BJ (cell line): ENCODE measurements around the gene ZFYVE19. TPM values are rescaled to one million over a fixed set of nuclear protein-coding genes. Genes with fewer than 3 reads are reported as not detected.

Source experiments
- polyA plus RNA-seq: library from polyadenylated mRNA; depleted of rRNA; stranded (reverse); fragments of >200 nt; gene quantifications from 2 replicates; pipeline ENCODE4 v1.2.3, GENCODE V29; 2011; rRNA removed
- small RNA-seq: library from RNA; depleted of rRNA; stranded (forward); fragments of <200 nt; gene quantifications from one replicate; pipeline ENCODE3, GENCODE V24; 2012; ENCODE audit warnings: low replicate concordance, low read depth; ENCODE audit not compliant: insufficient read length

The ZFYVE19 gene
- polyA plus RNA-seq, 1 experiment: 31.9 TPM

Small RNAs within 50 kb of the gene (small RNA-seq; reads per million reads assigned to genes)
- gene SUMO2P15: not detected

Other genes with a start within 250 kb of the ZFYVE19 start
- gene CCDC32, start 242.0 kb upstream of the ZFYVE19 start, polyA plus RNA-seq: 14.1 and 14.8 TPM in 2 replicates
- gene RPUSD2, start 237.8 kb upstream of the ZFYVE19 start, polyA plus RNA-seq: 7.5 and 9.3 TPM in 2 replicates
- 3.9 and 8.5 TPM in 2 replicates for gene KNL1, start 212.8 kb upstream of the ZFYVE19 start, polyA plus RNA-seq
- gene RAD51, start 111.9 kb upstream of the ZFYVE19 start, polyA plus RNA-seq: 8.9 TPM in 2 replicates
- 25.1 and 28.3 TPM in 2 replicates for gene RMDN3, start 51.8 kb upstream of the ZFYVE19 start, polyA plus RNA-seq
- gene GCHFR, start 43.0 kb upstream of the ZFYVE19 start, polyA plus RNA-seq: 2.5 and 3.1 TPM in 2 replicates
- gene C15orf62, start 37.1 kb upstream of the ZFYVE19 start, polyA plus RNA-seq: 0.04 TPM in 1 of 2 replicates, not detected in the other
- gene DNAJC17, start 384 bp downstream of the ZFYVE19 start, polyA plus RNA-seq: 30.8 and 37.1 TPM in 2 replicates
- gene PPP1R14D, start 21.6 kb downstream of the ZFYVE19 start, polyA plus RNA-seq: not detected in 2 replicates
- 0.22 and 1.1 TPM in 2 replicates for gene SPINT1, start 37.0 kb downstream of the ZFYVE19 start, polyA plus RNA-seq
- gene RHOV, start 67.1 kb downstream of the ZFYVE19 start, polyA plus RNA-seq: 0.13 and 0.28 TPM in 2 replicates
- gene VPS18, start 87.4 kb downstream of the ZFYVE19 start, polyA plus RNA-seq: 18.2 and 28.4 TPM in 2 replicates
- gene DLL4, start 122.3 kb downstream of the ZFYVE19 start, polyA plus RNA-seq: 0.32 and 0.47 TPM in 2 replicates
- 107 and 155 TPM in 2 replicates for gene CHAC1, start 146.4 kb downstream of the ZFYVE19 start, polyA plus RNA-seq